ENCODE results near the gene RGS21.

The RGS21 gene

GRCh38 chr1:192357924-192358323 is 41.1 kb downstream of the RGS21 start:
- H3K4me1 Mint-ChIP-seq (ENCODE audit: low read depth) = no peaks in the 10 kb centered on the region
- H3K27me3 Mint-ChIP-seq = peaks cover 2% of the 10 kb centered on the region
- H3K36me3 Mint-ChIP-seq = no peaks in the 10 kb centered on the region
- H3K4me3 Mint-ChIP-seq = no peak overlapping the region
- peaks cover 4% of the 10 kb centered on the region for H3K9me3 Mint-ChIP-seq (ENCODE audit: low read depth)
- H3K27ac Mint-ChIP-seq = no peak overlapping the region

GRCh38 chr1:192358402-192358801 is 41.6 kb downstream of the RGS21 start:
- H3K27me3 Mint-ChIP-seq = peaks cover 2% of the 10 kb centered on the region
- H3K9me3 Mint-ChIP-seq (ENCODE audit: low read depth) = peaks cover 4% of the 10 kb centered on the region
- H3K36me3 Mint-ChIP-seq = no peaks in the 10 kb centered on the region
- no peak overlapping the region for H3K27ac Mint-ChIP-seq
- no peak overlapping the region for H3K4me3 Mint-ChIP-seq
- H3K4me1 Mint-ChIP-seq (ENCODE audit: low read depth) = no peaks in the 10 kb centered on the region

DNA sequence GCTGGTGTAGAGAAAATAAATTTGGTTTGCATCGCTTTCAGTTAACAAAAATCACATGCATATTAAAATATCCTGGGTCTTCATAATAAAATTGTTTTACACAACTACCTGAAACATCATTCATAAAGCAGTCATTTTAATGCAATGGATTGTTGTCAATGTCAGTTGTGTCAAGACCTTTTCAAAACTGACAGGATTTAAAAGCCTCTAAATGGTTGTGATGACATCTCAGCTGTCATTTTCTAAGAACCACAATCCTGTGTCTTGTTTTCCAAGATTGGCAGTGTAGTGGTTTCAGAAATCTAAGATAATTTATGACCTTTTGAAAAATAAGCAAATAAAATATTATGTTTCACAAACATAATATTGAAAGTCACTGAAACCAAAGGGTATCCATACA is 42.0 kb downstream of the RGS21 start:
- Mint-ChIP-seq H3K4me3 (no peak overlapping the region), H3K9me3 (ENCODE audit: low read depth) (peaks cover 4% of the 10 kb centered on the region), H3K36me3 (no peaks in the 10 kb centered on the region), H3K4me1 (ENCODE audit: low read depth) (no peaks in the 10 kb centered on the region), H3K27ac (no peak overlapping the region), H3K27me3 (peaks cover 2% of the 10 kb centered on the region)

DNA sequence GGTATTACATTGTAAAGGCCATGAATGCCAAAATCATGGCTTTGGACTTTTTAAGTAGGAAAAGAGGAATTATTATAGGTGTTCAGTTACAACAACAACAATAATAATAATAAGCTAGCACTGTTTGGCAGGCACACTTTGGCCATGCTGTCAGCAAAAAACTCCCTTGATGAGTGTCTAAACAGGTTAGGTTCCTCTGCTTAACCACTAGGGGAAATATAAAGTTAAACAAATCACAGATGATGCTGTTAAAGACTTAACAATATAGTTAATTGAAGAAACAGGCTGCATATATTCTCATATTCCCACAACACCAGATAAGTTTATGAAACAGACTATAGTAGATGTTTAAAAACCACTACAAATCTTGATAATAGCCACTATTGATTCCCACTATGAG is 46.4 kb downstream of the RGS21 start:
- Mint-ChIP-seq H3K36me3 (no peaks in the 10 kb centered on the region), H3K27ac (no peak overlapping the region), H3K4me1 (ENCODE audit: low read depth) (no peaks in the 10 kb centered on the region), H3K27me3 (no peaks in the 10 kb centered on the region), H3K4me3 (no peak overlapping the region), H3K9me3 (ENCODE audit: low read depth) (no peaks in the 10 kb centered on the region)

DNA sequence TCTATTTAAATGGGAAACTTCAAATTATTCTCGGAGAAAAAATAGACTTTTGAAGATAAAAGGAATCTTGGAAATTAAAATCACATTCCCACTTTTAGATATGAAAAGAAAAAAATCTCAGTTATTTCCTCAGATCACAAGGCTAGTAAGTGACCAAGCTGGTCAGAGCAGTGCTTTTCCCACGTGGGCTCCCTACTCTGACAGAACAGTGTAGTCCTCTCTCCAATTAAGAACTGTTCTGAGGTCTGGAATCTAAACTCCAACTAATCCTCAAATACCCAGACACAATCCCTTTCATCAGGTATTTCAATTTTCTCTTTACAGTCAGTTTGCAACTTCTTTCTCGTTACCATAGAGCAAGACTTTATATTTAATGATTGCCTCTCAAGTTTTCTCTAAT is 50.6 kb downstream of the RGS21 start:
- H3K36me3 Mint-ChIP-seq = no peaks in the 10 kb centered on the region
- no peak overlapping the region for H3K4me3 Mint-ChIP-seq
- no peaks in the 10 kb centered on the region for H3K27me3 Mint-ChIP-seq
- H3K27ac Mint-ChIP-seq = no peak overlapping the region
- no peaks in the 10 kb centered on the region for H3K4me1 Mint-ChIP-seq (ENCODE audit: low read depth)
- no peaks in the 10 kb centered on the region for H3K9me3 Mint-ChIP-seq (ENCODE audit: low read depth)

DNA sequence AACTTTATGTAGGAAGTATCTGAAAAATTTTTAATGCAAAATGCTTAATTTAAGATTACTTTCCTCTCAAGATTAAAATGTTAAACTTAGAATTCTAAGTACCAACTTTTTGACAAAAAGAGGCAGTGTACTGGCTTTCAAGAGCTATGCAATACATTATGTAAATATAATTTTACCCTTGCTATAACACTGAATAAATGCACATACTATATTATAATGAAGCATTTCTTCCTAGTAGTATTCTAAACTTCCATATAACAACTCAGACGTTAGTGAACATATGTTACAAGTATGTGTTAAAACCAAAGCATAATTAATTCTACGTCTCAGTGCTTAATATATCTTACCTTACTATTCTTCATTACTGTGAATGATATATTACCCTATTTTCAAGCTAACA is 58.5 kb downstream of the RGS21 start:
- no peaks in the 10 kb centered on the region for H3K9me3 Mint-ChIP-seq (ENCODE audit: low read depth)
- no peak overlapping the region for H3K4me3 Mint-ChIP-seq
- H3K4me1 Mint-ChIP-seq (ENCODE audit: low read depth) = no peaks in the 10 kb centered on the region
- H3K27me3 Mint-ChIP-seq = no peaks in the 10 kb centered on the region
- H3K27ac Mint-ChIP-seq = no peak overlapping the region
- H3K36me3 Mint-ChIP-seq = no peaks in the 10 kb centered on the region

DNA sequence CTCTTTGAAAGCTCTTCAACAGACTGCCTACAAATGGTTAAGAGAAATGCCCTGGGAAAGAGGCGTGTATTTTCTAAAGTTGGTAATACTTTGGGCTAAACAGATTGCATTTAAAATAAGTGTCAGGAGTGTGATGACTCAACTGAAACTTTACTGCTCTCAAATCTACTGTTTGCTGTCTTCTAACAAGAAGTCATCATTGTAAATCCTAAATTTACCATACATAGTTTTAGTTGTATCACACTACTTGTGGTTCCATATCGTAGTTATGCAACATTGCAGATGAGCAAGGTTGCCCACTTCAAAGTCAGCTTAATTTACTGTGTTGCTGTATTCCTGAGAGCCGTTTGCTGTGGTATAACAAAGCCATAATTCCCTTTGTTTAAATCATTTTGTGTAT is 59.6 kb downstream of the RGS21 start:
- H3K4me1 Mint-ChIP-seq (ENCODE audit: low read depth) = no peaks in the 10 kb centered on the region
- no peak overlapping the region for H3K4me3 Mint-ChIP-seq
- no peaks in the 10 kb centered on the region for H3K9me3 Mint-ChIP-seq (ENCODE audit: low read depth)
- no peak overlapping the region for H3K27ac Mint-ChIP-seq
- H3K36me3 Mint-ChIP-seq = no peaks in the 10 kb centered on the region
- no peaks in the 10 kb centered on the region for H3K27me3 Mint-ChIP-seq

GRCh38 chr1:192378276-192378675 is 61.5 kb downstream of the RGS21 start:
- no peaks in the 10 kb centered on the region for H3K4me1 Mint-ChIP-seq (ENCODE audit: low read depth)
- no peaks in the 10 kb centered on the region for H3K27me3 Mint-ChIP-seq
- H3K27ac Mint-ChIP-seq = no peak overlapping the region
- no peaks in the 10 kb centered on the region for H3K36me3 Mint-ChIP-seq
- H3K4me3 Mint-ChIP-seq = no peak overlapping the region
- H3K9me3 Mint-ChIP-seq (ENCODE audit: low read depth) = no peaks in the 10 kb centered on the region

GRCh38 chr1:192378878-192379277 is 62.1 kb downstream of the RGS21 start:
- Mint-ChIP-seq H3K9me3 (ENCODE audit: low read depth) (no peaks in the 10 kb centered on the region), H3K27ac (no peak overlapping the region), H3K4me1 (ENCODE audit: low read depth) (no peaks in the 10 kb centered on the region), H3K36me3 (no peaks in the 10 kb centered on the region), H3K27me3 (no peaks in the 10 kb centered on the region), H3K4me3 (no peak overlapping the region)

- Mint-ChIP-seq H3K36me3 (no peaks in the 10 kb centered on the region), H3K27ac (no peak overlapping the region), H3K9me3 (ENCODE audit: low read depth) (no peaks in the 10 kb centered on the region), H3K27me3 (no peaks in the 10 kb centered on the region), H3K4me1 (ENCODE audit: low read depth) (no peaks in the 10 kb centered on the region), H3K4me3 (no peak overlapping the region)
Measured at GRCh38 chr1:192379554-192379953, 62.8 kb downstream of the RGS21 start.

DNA sequence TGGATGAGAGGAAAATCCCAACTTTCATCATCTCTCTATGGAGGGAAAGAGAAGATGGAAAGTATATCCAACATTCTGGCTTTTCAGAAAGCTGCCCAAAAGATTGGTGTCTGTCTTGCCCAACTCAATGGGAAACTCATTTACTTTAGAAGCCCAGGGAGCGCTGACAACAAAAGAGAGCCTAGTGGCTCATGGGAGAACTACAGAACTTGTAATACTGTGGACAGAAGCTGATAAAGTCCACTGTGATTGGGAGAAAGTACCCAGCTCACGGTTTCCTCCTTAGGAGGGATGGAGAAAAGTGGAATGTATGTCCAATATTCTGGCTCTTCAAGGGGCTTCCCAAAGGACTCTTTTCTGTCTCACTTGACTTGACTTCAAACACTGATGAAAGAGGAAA is 66.0 kb downstream of the RGS21 start:
- H3K36me3 Mint-ChIP-seq = no peaks in the 10 kb centered on the region

GRCh38 chr1:192386051-192386650 is 69.4 kb downstream of the RGS21 start:
- Mint-ChIP-seq H3K4me1 (ENCODE audit: low read depth) (no peaks in the 10 kb centered on the region), H3K36me3 (no peaks in the 10 kb centered on the region), H3K9me3 (ENCODE audit: low read depth) (no peaks in the 10 kb centered on the region), H3K4me3 (no peak overlapping the region), H3K27me3 (no peaks in the 10 kb centered on the region), H3K27ac (no peak overlapping the region)

More for the DNA sequence above, 66.0 kb downstream of the RGS21 start:
- H3K27ac Mint-ChIP-seq = no peak overlapping the region
- no peaks in the 10 kb centered on the region for H3K27me3 Mint-ChIP-seq
- H3K4me1 Mint-ChIP-seq (ENCODE audit: low read depth) = no peaks in the 10 kb centered on the region
- H3K9me3 Mint-ChIP-seq (ENCODE audit: low read depth) = no peaks in the 10 kb centered on the region
- no peak overlapping the region for H3K4me3 Mint-ChIP-seq

GRCh38 chr1:192395211-192395610 is 78.4 kb downstream of the RGS21 start:
- Mint-ChIP-seq H3K27ac (no peak overlapping the region), H3K36me3 (no peaks in the 10 kb centered on the region), H3K4me3 (no peak overlapping the region), H3K9me3 (ENCODE audit: low read depth) (no peaks in the 10 kb centered on the region), H3K27me3 (no peaks in the 10 kb centered on the region), H3K4me1 (ENCODE audit: low read depth) (no peaks in the 10 kb centered on the region)

- H3K36me3 Mint-ChIP-seq = no peaks in the 10 kb centered on the region
- H3K4me1 Mint-ChIP-seq (ENCODE audit: low read depth) = no peaks in the 10 kb centered on the region
- no peak overlapping the region for H3K4me3 Mint-ChIP-seq
- H3K27ac Mint-ChIP-seq = no peak overlapping the region
- H3K9me3 Mint-ChIP-seq (ENCODE audit: low read depth) = no peaks in the 10 kb centered on the region
- H3K27me3 Mint-ChIP-seq = no peaks in the 10 kb centered on the region
Measured at GRCh38 chr1:192395895-192396294, 79.1 kb downstream of the RGS21 start.

GRCh38 chr1:192399161-192399560 is 82.4 kb downstream of the RGS21 start:
- no peaks in the 10 kb centered on the region for H3K36me3 Mint-ChIP-seq
- no peaks in the 10 kb centered on the region for H3K9me3 Mint-ChIP-seq (ENCODE audit: low read depth)
- H3K4me1 Mint-ChIP-seq (ENCODE audit: low read depth) = no peaks in the 10 kb centered on the region
- H3K4me3 Mint-ChIP-seq = no peak overlapping the region
- H3K27me3 Mint-ChIP-seq = no peaks in the 10 kb centered on the region
- H3K27ac Mint-ChIP-seq = no peak overlapping the region

DNA sequence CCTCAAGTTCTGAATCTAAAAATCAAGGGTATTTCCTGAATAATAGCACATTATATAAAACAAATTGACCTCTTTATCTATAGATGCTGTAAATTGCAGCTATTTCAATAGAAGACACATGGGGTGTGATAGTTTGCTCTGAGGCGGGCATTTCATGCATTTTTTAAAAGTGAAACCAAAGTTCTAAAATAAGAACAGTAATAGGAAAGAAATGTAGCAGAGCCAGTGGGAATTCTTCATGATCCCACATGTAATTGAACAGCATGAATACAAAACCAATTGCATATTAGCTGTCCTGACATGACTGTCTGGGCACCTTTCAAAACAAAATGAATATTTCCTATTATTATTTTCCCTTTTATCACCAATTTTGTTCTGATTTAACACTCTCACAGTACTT is 85.0 kb downstream of the RGS21 start:
- no peaks in the 10 kb centered on the region for H3K4me1 Mint-ChIP-seq (ENCODE audit: low read depth)
- no peak overlapping the region for H3K4me3 Mint-ChIP-seq
- H3K27ac Mint-ChIP-seq = no peak overlapping the region
- H3K9me3 Mint-ChIP-seq (ENCODE audit: low read depth) = no peaks in the 10 kb centered on the region
- no peaks in the 10 kb centered on the region for H3K27me3 Mint-ChIP-seq
- no peaks in the 10 kb centered on the region for H3K36me3 Mint-ChIP-seq

Measured in activated naive CD8-positive, alpha-beta T cell (primary cell).